ENCODE data around the gene EEPD1.
A peak's percentile ranks its signal among the peaks of the same experiment; 100 is the strongest.

Gene EEPD1

DNA sequence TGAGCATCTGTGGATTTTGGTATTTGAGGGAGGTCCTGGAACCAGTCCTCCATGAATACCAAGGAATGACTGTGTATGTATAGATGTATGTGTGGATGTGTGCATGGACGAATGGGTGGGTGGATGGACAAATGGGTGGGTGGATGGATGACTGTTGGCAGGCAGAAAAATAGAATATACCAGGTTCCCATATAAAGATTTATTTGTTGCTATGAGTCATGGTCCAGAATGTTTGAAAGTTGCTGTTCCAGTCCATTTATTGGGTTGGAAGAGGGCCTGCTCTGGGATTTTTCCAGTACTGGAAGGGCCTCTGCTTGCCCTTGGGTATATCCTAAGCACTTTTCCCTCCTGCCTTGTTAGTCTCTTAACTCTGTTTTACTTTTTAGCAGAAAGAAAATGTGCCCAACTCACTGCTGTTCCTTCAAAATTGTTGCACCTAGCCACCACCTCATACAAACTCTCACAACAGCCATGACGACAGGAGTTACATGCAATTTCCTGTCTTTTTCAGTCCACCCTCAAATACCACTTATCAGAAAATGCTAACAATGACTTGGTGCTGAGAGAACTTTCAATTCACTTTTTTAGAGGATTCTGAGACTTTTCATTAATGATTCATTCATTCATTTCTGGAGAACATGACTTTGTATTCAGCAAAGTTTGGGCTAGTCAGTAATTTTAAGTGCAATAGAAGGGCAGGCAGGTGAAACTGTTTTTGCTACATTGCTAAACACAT lies 108.1 kb downstream of the EEPD1 start:
- no peak for DNase-seq (ENCODE audit: low spot score)

GRCh38 chr7:36262309-36263094 lies 109.4 kb downstream of the EEPD1 start:
- no peak for DNase-seq (ENCODE audit: low spot score)

DNA sequence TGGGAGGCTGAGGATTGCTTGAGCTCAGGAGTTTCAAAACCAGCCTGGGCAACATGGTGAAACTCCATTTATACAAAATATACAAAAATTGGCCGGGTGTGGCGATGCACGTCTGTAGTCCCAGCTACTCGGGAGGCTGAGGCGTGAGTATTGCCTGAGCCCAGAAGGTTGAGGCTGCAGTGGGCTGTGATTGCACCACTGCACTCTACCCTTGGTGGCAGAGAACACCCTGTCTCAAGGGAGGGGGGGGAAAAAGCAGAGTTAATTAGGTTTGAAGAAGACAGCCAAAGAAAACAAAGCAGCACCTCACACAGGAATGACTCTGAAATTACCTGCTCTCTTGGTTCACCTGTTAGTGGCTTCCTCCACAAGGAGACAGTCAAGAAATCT lies 110.0 kb downstream of the EEPD1 start:
- DNase-seq (ENCODE audit: low spot score), result no peak

DNA sequence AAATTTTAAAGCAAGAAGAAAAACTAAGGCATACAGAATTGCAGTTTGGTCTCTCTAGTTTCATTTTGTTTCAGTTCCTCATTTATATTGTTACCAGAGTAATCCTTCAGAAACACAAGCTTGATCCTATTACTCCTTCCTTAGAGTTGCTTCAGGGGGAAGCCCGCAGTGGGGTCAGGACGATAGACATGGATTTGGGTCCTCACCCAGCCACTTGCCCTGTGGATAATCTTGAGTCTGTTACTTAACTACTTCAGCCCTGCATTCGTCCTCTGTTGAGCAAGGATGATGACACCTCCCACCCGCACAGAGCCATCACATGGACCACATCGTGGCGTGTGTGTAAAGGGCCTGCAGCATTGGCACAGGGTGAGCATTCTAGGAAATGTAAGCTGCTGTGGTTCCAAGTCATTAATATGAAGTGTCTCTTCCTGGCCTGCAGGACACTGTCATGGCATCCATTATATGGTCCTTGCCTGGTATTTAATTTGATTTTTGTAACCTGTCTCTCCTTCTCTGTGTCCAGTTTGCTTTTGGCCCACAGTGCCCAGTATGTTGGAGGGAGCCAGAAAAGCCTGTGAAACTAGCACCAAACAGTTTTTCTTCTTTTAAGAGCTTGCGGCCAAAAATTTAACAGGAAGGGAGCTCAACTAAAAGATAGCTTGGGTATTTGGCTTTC lies 111.2 kb downstream of the EEPD1 start:
- DNase-seq (ENCODE audit: low spot score), result no peak

DNA sequence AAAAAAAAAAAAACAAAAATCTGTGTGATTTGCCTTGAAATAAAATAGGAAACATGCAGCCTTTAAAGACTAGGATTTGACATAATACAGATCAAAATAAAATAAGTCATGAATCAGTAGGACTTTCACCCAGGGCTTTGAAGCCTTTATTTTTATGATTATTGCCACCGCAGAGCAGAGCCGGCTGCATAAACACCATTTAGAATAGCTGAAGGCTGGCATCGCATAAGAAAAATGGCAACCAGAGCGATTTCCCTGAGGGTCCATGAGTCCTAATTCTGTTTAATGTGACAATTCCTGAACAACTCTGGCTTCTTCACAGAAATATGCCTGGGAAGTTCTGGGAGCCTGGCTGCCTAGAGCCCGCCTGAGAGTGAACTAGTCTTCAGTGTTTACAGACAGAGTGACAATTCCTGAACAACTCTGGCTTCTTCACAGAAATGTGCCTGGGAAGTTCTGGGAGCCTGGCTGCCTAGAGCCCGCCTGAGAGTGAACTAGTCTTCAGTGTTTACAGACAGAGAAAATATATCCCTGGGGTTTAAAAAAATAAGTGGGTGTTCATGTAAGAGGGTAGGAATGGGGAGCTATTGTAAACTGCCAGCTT lies 112.0 kb downstream of the EEPD1 start:
- no peak for DNase-seq (ENCODE audit: low spot score)

DNA sequence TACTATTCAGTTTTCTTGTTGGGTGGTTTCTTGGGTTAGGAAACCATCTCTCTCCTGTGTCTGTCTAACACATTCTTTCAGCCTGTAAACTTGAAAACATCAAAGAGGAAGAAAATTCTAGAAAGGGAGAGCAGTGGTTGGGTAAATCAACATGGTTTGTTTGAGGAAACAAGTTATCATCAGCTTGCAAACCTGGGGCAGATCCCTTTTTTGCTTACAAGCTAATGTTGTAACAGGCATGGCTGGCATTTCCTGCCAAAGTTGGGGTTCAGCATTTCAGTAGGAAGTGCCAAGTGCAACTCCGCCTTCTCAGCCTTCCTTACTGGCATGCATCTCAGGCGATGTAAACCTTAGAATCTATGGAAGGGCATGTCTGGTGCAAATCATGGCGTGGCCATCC lies 112.6 kb downstream of the EEPD1 start:
- DNase-seq (ENCODE audit: low spot score), result no peak

- DNase-seq (ENCODE audit: low spot score), result no peak
These were observed 113.1 kb downstream of the EEPD1 start for GRCh38 chr7:36266190-36266589.

DNA sequence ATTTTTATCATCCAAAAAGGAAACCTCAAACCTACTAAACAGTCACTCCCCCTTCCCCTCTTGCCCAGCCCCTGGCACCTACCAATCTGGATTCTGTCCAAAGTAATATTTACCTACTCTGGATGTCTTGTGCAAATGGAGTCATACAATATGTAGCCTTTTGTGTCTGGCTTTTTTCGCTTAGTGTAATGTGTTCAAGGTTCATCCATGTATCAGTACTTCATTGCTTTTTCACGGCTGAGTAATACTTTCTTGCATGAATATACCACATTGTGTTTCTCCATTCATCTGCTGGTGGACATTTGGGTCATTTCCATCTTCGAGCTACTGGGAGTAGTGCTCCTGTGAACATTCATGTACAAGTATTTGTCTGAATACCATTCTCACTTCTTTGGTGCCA lies 113.6 kb downstream of the EEPD1 start:
- no peak for DNase-seq (ENCODE audit: low spot score)

DNA sequence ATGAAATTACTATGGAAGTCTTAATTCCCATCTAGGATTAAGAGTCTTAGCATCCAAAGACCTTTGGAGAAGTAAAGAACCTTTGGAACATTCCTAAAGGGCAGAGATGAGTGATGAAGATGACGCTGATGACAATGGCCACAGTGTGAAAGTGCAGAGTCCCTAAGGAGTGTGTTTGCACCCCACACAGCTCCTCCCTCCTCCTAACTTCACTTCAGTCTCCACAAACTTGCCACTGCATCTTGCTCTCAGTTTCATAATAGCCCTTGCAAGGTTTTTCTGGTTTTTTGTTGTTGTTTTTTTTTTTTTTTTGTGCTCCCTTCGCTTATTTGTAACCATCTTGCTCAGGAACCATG lies 119.1 kb downstream of the EEPD1 start:
- DNase-seq (ENCODE audit: low spot score), result no peak

DNA sequence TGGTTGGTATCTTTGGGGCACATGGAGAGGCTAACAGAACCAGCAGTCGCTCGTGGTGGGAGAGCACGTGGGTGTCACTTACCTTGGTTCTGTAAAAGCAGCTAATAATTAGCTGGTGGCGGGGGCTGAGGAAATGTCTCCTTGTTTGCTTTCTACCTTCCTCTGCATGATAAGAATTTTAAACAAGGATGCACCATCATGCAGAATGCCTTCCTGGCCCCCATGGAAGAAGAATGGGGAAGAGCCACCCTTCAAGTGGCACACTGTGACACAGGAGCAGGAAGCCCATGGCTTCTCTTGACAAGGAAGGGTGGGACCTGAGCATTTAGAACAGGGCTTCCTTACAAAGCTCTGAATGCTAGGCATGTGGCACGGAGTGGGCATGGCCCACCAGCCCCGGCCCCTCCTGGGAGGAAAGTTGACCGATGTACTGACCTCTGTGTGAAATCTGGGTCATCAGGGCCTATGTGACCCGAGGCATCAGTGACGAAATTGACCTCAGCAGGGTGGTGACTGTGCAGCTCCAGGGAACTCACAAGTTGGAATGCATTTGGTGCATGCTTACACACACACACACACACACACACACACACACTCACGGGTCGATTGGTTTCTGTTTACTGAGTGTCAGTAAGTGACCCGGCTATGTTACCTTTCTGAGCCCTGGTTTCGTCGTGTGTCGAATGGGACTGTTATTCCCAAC lies 119.7 kb downstream of the EEPD1 start:
- peak; percentile 48 for DNase-seq (ENCODE audit: low spot score)

- no peak for DNase-seq (ENCODE audit: low spot score)
These were observed 120.8 kb downstream of the EEPD1 start for GRCh38 chr7:36273836-36274235.

DNA sequence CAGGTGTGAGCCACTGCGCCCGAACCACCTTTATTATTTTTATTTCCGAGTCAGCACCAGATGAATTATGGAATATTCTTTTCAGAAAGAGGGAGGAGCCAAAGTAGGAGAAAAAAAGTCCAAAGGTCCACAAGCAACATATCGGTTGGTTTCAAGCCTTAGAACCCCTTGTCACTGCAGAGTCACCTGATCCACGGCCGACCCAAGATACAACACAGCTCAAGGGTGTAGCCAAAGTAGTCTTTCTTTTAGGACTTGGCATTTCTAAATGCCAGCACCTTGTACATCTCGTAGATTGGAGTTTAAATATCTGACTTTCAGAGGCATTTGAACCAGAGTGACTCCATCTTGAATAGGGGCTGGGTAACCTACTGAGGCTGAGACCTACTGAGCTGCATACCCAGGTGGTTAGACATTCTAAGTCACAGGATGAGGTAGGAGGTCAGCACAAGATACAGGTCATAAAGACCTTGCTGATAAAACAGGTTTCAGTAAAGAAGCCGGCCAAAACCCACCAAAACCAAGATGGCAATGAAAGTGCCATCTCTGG lies 122.8 kb downstream of the EEPD1 start:
- DNase-seq (ENCODE audit: low spot score), result no peak

- DNase-seq (ENCODE audit: low spot score), result no peak
These were observed 123.6 kb downstream of the EEPD1 start for GRCh38 chr7:36276428-36277248.

DNA sequence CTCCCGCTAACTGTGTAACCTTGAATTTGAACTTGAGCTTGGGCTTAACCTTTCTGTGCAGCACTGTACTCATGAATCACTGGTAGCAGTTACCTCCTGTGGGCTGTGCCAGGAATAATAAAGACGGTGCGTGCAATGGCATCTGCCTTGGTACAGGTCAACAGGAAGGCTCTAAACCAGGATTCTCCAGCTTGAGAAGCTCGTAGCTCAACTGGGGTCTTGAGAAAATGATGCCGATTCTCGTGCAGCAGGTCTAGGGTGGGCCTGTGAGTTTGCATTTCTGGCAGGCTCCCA lies 124.1 kb downstream of the EEPD1 start:
- DNase-seq (ENCODE audit: low spot score), result no peak

DNA sequence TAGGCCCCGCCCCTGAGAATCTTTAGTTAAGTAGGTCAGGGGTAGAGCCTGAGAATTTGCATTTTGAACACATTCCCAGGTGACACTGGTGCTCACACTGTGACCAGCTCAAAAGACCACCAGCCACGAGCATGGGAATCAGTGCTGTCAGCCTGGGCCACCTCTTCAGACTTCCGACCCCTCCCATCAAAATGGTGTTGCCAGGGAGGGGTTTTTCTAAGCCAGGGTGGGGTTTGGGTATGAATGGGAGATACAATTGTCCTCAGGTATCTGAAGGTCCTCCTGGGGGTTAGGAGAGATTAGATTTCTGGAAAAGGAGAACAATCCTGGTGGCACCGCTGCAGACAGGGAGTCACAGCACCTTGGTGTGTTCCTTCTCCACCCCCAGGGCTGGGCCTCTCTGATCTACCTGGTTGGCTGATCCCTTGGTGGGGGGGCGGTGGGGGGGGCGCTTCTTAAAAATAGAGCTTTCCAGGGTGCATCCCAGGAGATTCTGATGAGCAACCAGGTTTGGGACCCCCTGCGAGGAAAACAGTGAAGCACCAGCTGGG lies 125.1 kb downstream of the EEPD1 start:
- DNase-seq (ENCODE audit: low spot score), result no peak

DNA sequence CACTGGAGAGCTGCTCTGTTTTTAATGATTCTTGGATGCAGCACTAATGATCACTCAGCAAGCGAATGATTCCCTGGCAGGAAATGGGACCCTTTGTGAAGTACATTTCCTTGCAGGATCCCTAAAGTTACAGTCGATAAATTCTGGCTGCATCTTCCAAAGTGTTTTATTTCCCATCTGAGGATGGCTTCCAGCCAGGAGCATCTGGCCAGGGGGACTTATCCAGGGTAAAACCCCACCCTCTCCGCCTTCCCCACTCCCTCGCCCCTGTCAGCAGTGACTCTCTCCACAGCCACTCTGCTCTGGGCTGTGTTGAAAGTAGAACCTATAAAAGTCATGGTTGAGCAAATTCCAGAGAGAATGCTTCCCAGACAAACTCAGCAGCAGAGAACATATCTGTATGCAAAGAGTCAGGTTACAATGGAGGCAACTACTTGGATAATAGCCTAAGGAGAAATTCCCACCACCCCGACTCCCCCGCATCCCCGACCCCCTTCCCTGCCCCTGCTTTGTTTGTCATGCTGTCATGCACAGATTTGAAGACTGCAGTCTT lies 125.6 kb downstream of the EEPD1 start:
- DNase-seq (ENCODE audit: low spot score), result peak; percentile 50

- DNase-seq (ENCODE audit: low spot score), result no peak
These were observed 126.3 kb downstream of the EEPD1 start for GRCh38 chr7:36279200-36279925.

GRCh38 chr7:36279926-36280315 lies 126.9 kb downstream of the EEPD1 start:
- no peak for DNase-seq (ENCODE audit: low spot score)

GRCh38 chr7:36280840-36281812 lies 128.1 kb downstream of the EEPD1 start:
- no peak for DNase-seq (ENCODE audit: low spot score)

All from HuH-7 (cell line).